HCT116 (cell line): Measurements from ENCODE around the gene UGDH.

ENCODE experiments used
- EZH2 ChIP-seq: fragments of 200-600 bp; sonication (generic); IDR thresholded peaks from 2 replicates; pipeline ENCODE4 v1.6.1; 2017; ENCODE audit warnings: antibody characterized with exemption, mixed run types
- POLR2A ChIP-seq: IDR thresholded peaks from 2 replicates; pipeline ENCODE4 v1.7.0; 2011; ENCODE audit warnings: borderline replicate concordance; ENCODE audit not compliant: insufficient read depth, insufficient read length; ENCODE audit errors: extremely low read depth
- POLR2AphosphoS5 ChIP-seq: IDR thresholded peaks from 2 replicates; pipeline ENCODE4 v1.6.1; 2011; ENCODE audit warnings: mild to moderate bottlenecking, low read depth, low read length, moderate library complexity
- TF ChIP-seq, protein P1 (sequence below), 3 experiments: fragments of 200-600 bp in 1 of 3; sonication (generic) in 1 of 3; IDR thresholded peaks in 2 of 3; conservative IDR thresholded peaks in 1 of 3; 2 replicates each; pipeline ENCODE4 v1.5.1; 2012 to 2017; ENCODE audit warnings: low read depth in 2 of 3, low read length in 2 of 3, antibody characterized with exemption in 1 of 3, borderline replicate concordance in 1 of 3, control low read depth in 1 of 3, mild to moderate bottlenecking in 1 of 3, mixed read lengths in 1 of 3, mixed run types in 1 of 3, moderate library complexity in 1 of 3; ENCODE audit not compliant: insufficient read depth in 1 of 3
- TF ChIP-seq, protein P2 (sequence below): IDR thresholded peaks from 2 replicates; pipeline ENCODE4 v1.6.1; 2011; ENCODE audit warnings: mild to moderate bottlenecking, low read length, moderate library complexity; ENCODE audit not compliant: insufficient replicate concordance; ENCODE audit errors: extremely low read depth

DNA sequence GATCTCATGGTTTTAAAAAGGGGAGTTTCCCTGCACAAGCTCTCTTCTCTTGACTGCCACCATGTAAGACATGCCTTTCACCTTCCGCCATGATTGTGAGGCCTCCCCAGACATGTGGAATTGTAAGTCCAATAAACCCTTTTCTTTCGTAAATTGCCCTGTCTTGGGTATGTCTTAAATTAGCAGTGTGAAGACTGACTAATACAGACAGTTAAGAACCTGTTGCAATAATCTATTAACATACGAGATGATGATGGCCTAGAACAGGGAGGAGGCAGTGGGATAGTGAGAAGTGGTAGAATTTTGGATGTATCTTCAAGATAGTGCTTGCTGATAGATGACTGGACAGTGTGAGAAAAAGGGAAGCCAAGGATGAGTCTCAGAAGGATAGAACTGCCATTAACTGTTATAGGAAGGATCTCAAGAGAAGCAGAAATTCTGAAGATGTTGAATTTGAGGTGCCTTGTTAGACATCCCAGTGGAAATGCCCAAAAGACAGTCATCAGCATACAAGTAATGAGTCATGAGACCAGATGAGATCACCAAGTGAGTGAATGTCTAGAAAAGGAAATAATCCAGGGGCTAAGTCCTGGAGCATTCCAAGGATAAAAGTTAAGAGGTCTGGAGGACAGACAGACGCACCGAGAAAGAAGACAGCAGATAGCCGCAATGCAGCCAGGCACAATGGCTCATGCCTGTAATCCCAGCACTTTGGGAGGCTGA lies 38.8 kb upstream of the UGDH start:
- TF ChIP-seq, protein P1, sequence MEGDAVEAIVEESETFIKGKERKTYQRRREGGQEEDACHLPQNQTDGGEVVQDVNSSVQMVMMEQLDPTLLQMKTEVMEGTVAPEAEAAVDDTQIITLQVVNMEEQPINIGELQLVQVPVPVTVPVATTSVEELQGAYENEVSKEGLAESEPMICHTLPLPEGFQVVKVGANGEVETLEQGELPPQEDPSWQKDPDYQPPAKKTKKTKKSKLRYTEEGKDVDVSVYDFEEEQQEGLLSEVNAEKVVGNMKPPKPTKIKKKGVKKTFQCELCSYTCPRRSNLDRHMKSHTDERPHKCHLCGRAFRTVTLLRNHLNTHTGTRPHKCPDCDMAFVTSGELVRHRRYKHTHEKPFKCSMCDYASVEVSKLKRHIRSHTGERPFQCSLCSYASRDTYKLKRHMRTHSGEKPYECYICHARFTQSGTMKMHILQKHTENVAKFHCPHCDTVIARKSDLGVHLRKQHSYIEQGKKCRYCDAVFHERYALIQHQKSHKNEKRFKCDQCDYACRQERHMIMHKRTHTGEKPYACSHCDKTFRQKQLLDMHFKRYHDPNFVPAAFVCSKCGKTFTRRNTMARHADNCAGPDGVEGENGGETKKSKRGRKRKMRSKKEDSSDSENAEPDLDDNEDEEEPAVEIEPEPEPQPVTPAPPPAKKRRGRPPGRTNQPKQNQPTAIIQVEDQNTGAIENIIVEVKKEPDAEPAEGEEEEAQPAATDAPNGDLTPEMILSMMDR (IDR thresholded peaks at IDR 0.05 in 2 of 3, conservative IDR thresholded peaks at IDR 0.05 in 1 of 3; ENCODE audit: borderline replicate concordance in 1 of 3, insufficient read depth in 1 of 3, low read depth in 2 of 3, low read length in 2 of 3) = no peak
- TF ChIP-seq POLR2AphosphoS5 = no peak
- TF ChIP-seq POLR2A = no peak
- TF ChIP-seq, protein P2, sequence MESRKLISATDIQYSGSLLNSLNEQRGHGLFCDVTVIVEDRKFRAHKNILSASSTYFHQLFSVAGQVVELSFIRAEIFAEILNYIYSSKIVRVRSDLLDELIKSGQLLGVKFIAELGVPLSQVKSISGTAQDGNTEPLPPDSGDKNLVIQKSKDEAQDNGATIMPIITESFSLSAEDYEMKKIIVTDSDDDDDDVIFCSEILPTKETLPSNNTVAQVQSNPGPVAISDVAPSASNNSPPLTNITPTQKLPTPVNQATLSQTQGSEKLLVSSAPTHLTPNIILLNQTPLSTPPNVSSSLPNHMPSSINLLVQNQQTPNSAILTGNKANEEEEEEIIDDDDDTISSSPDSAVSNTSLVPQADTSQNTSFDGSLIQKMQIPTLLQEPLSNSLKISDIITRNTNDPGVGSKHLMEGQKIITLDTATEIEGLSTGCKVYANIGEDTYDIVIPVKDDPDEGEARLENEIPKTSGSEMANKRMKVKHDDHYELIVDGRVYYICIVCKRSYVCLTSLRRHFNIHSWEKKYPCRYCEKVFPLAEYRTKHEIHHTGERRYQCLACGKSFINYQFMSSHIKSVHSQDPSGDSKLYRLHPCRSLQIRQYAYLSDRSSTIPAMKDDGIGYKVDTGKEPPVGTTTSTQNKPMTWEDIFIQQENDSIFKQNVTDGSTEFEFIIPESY = no peak
- TF ChIP-seq EZH2 = no peak
